HepG2 (cell line): ENCODE data around the gene VSIG10L. TPM values are rescaled to one million over a fixed set of nuclear protein-coding genes. Genes with fewer than 3 reads are reported as not detected.

ENCODE experiments used
- ARHGAP35 ChIP-seq: sonication (generic); formaldehyde crosslinking; IDR thresholded peaks from 2 replicates; pipeline ENCODE4 v1.9.0; 2022; ENCODE audit warnings: mild to moderate bottlenecking, inconsistent platforms, moderate library complexity, missing genetic modification reagents, borderline replicate concordance
- CEBPG ChIP-seq: IDR thresholded peaks from 2 replicates; pipeline ENCODE4 v1.6.1; 2016
- GABPA ChIP-seq, 2 experiments: IDR thresholded peaks; 2 replicates each; pipeline ENCODE4 v1.6.1; 2011 to 2016; ENCODE audit warnings: low read depth in 2 of 2, low read length in 1 of 2, missing biosample characterization in 1 of 2, missing genetic modification characterization in 1 of 2
- HMG20A ChIP-seq: IDR thresholded peaks from 2 replicates; pipeline ENCODE4 v1.6.1; 2016; ENCODE audit warnings: borderline replicate concordance
- IKZF1 ChIP-seq: fragments of 450-650 bp; IDR thresholded peaks from 2 replicates; pipeline ENCODE4 v1.7.1; 2016
- MAZ ChIP-seq, 2 experiments: sonication (generic) in 1 of 2; formaldehyde crosslinking in 1 of 2; IDR thresholded peaks; 2 replicates each; pipeline versions ENCODE4 v1.5.0 to v1.6.1; 2012 to 2020; ENCODE audit warnings: low read depth in 2 of 2, mild to moderate bottlenecking in 2 of 2, borderline replicate concordance in 1 of 2, improper control_type of control experiment in 1 of 2, low read length in 1 of 2, missing genetic modification reagents in 1 of 2, moderate library complexity in 1 of 2
- NFE2L1 ChIP-seq: sonication (generic); formaldehyde crosslinking; IDR thresholded peaks from 2 replicates; pipeline ENCODE4 v1.4.0; 2020; ENCODE audit warnings: missing genetic modification reagents, mild to moderate bottlenecking, borderline replicate concordance
- NPAS2 ChIP-seq: sonication (generic); formaldehyde crosslinking; IDR thresholded peaks from 2 replicates; pipeline ENCODE4 v1.8.0; 2022; ENCODE audit warnings: mild to moderate bottlenecking, missing genetic modification reagents, borderline replicate concordance
- POLR2A ChIP-seq, 2 experiments: IDR thresholded peaks; 2 replicates each; pipeline ENCODE4 v1.6.1; 2011; ENCODE audit warnings: low read depth in 2 of 2, low read length in 2 of 2, mild to moderate bottlenecking in 1 of 2, moderate library complexity in 1 of 2; ENCODE audit not compliant: insufficient read depth in 1 of 2
- RBFOX2 ChIP-seq: fragments of 200-400 bp; formaldehyde crosslinking; IDR thresholded peaks from 2 replicates; pipeline ENCODE4 v1.6.1; 2017; ENCODE audit warnings: low read depth, mild to moderate bottlenecking, low read length
- REPIN1 ChIP-seq: sonication (generic); formaldehyde crosslinking; IDR thresholded peaks from 2 replicates; pipeline ENCODE4 v1.8.0; 2022; ENCODE audit warnings: missing genetic modification reagents, low read depth, mild to moderate bottlenecking, borderline replicate concordance
- RFX3 ChIP-seq: IDR thresholded peaks from 2 replicates; pipeline ENCODE4 v1.6.1; 2016; ENCODE audit warnings: missing biosample characterization, missing genetic modification reagents
- SMAD9 ChIP-seq: sonication (generic); formaldehyde crosslinking; IDR thresholded peaks from 2 replicates; pipeline ENCODE4 v1.5.1; 2020; ENCODE audit warnings: mild to moderate bottlenecking, missing genetic modification reagents
- SRSF1 ChIP-seq: fragments of 200-400 bp; formaldehyde crosslinking; optimal IDR thresholded peaks from 2 replicates; pipeline ENCODE3; 2017; ENCODE audit warnings: mild to moderate bottlenecking, low read depth, low read length, moderate library complexity
- SRSF4 ChIP-seq: fragments of 200-400 bp; formaldehyde crosslinking; IDR thresholded peaks from one replicate; pipeline ENCODE4 v1.6.1; 2018; ENCODE audit warnings: mild to moderate bottlenecking, low read depth, low read length, moderate library complexity; ENCODE audit not compliant: poor library complexity, severe bottlenecking
- THRA ChIP-seq: sonication (generic); formaldehyde crosslinking; IDR thresholded peaks from 2 replicates; pipeline ENCODE4 v1.4.0; 2020; ENCODE audit warnings: missing genetic modification reagents, borderline replicate concordance
- YY1 ChIP-seq: IDR thresholded peaks from 2 replicates; pipeline ENCODE4 v1.6.1; 2011; ENCODE audit warnings: low read length, low read depth, moderate library complexity, mild to moderate bottlenecking; ENCODE audit not compliant: insufficient read depth, insufficient replicate concordance
- ZBTB26 ChIP-seq: IDR thresholded peaks from 2 replicates; pipeline ENCODE4 v1.6.1; 2016; ENCODE audit warnings: missing compliant biosample characterization, missing genetic modification reagents, borderline replicate concordance
- ZNF691 ChIP-seq: sonication (generic); formaldehyde crosslinking; IDR thresholded peaks from 2 replicates; pipeline ENCODE4 v1.4.0; 2020; ENCODE audit warnings: missing genetic modification reagents, low read depth, mild to moderate bottlenecking, borderline replicate concordance
- ZSCAN21 ChIP-seq: sonication (generic); formaldehyde crosslinking; IDR thresholded peaks from 2 replicates; pipeline ENCODE4 v1.8.0; 2022; ENCODE audit warnings: mild to moderate bottlenecking, missing genetic modification reagents, moderate library complexity, borderline replicate concordance
- polyA plus RNA-seq, 8 experiments: library from polyadenylated mRNA; depleted of rRNA in 3 of 8; stranded (reverse) in 7 of 8; unstranded in 1 of 8; fragments of >200 nt; fragmentation: Illumina TruSeq in 4 of 8; extraction: Trizol in 4 of 8; gene quantifications; 2 replicates each; pipeline versions ENCODE4 v1.2.1 to v1.2.3, GENCODE V29; 2011 to 2016; ENCODE audit warnings: low read depth in 4 of 8, missing spikeins in 1 of 8, mixed read lengths in 1 of 8; ENCODE audit not compliant: insufficient read depth in 1 of 8
- total RNA-seq, 5 experiments: library from RNA; depleted of rRNA; stranded (reverse); fragments of >200 nt; fragmentation: Illumina TruSeq; extraction: Trizol; gene quantifications; 2 replicates each; pipeline ENCODE4 v1.2.3, GENCODE V29; 2016; ENCODE audit warnings: low read depth in 1 of 5

VSIG10L gene
- total and polyA plus RNA-seq, 2 of the 13 experiments (the other 11 are each of a cell fraction or from before 2014, with no cell fraction given) = 2.7 to 8.5 TPM

GRCh38 chr19:51367565-51368365 is 25.8 kb upstream of the VSIG10L start (continued):
- TF ChIP-seq ZBTB26 (CRISPR knock-in tag) (no peak), THRA (no peak), ZSCAN21 (CRISPR knock-in tag) (peak; percentile 86; the same call in 1 of the 2 replicates), ARHGAP35 (CRISPR knock-in tag) (peak; percentile 97), SRSF1 (peak; percentile 69), SMAD9 (CRISPR knock-in tag) (peak; percentile 76; the same call in 1 of the 2 replicates), IKZF1 (no peak), POLR2A (IDR thresholded peaks at IDR 0.05; ENCODE audit: insufficient read depth in 1 of 2, low read depth in 2 of 2, low read length in 2 of 2) (peak in 1 of 2 experiments; percentile 82), YY1 (no peak), RBFOX2 (peak; percentile 99), REPIN1 (CRISPR knock-in tag) (peak; percentile 64; the same call in 1 of the 2 replicates), NFE2L1 (peak; percentile 83; the same call in 1 of the 2 replicates), NPAS2 (no peak), CEBPG (no peak), RFX3 (CRISPR knock-in tag) (no peak), GABPA (IDR thresholded peaks at IDR 0.05; ENCODE audit: low read depth, low read length) (no peak), GABPA (CRISPR knock-in tag; IDR thresholded peaks at IDR 0.05; ENCODE audit: low read depth) (peak; percentile 72), SRSF4 (peak; percentile 58), HMG20A (CRISPR knock-in tag) (0 out of 2 replicates have a peak, but pooled peaks have one; percentile 14), MAZ (IDR thresholded peaks at IDR 0.05; ENCODE audit: borderline replicate concordance, low read depth, low read length) (peak; percentile 75; the same call in 1 of the 2 replicates), MAZ (CRISPR knock-in tag; IDR thresholded peaks at IDR 0.05; ENCODE audit: low read depth) (peak; percentile 84), ZNF691 (CRISPR knock-in tag) (no peak)
